Measurements from ENCODE around the gene UNC13B. TPM values are rescaled to one million over a fixed set of nuclear protein-coding genes. Genes with fewer than 3 reads are reported as not detected.

UNC13B gene
- total and polyA plus RNA-seq, 2 of the 8 experiments (the other 6 are each of a cell fraction or from before 2014, with no cell fraction given) = 23.1 to 51.7 TPM

DNA sequence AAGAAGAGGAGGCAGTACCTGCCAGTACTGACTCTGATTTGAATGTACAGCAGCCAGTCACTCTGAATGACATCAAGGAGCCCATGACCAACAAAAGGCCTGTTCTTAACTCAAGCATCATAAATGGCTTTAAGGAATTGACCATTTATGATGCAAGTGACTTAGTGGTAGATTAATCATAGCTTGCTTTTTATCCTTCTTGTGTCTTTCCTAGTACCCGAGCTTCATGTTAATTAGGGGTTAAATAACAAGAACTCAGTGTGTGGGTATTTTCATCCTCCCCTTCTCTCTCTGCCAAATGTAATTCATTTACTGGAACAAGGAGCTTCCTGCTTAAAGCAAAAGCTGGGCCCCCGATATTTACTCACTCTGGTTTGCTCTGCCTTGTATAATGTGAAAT, 146.5 kb downstream of the UNC13B start (continued):
- TF ChIP-seq, protein P1, sequence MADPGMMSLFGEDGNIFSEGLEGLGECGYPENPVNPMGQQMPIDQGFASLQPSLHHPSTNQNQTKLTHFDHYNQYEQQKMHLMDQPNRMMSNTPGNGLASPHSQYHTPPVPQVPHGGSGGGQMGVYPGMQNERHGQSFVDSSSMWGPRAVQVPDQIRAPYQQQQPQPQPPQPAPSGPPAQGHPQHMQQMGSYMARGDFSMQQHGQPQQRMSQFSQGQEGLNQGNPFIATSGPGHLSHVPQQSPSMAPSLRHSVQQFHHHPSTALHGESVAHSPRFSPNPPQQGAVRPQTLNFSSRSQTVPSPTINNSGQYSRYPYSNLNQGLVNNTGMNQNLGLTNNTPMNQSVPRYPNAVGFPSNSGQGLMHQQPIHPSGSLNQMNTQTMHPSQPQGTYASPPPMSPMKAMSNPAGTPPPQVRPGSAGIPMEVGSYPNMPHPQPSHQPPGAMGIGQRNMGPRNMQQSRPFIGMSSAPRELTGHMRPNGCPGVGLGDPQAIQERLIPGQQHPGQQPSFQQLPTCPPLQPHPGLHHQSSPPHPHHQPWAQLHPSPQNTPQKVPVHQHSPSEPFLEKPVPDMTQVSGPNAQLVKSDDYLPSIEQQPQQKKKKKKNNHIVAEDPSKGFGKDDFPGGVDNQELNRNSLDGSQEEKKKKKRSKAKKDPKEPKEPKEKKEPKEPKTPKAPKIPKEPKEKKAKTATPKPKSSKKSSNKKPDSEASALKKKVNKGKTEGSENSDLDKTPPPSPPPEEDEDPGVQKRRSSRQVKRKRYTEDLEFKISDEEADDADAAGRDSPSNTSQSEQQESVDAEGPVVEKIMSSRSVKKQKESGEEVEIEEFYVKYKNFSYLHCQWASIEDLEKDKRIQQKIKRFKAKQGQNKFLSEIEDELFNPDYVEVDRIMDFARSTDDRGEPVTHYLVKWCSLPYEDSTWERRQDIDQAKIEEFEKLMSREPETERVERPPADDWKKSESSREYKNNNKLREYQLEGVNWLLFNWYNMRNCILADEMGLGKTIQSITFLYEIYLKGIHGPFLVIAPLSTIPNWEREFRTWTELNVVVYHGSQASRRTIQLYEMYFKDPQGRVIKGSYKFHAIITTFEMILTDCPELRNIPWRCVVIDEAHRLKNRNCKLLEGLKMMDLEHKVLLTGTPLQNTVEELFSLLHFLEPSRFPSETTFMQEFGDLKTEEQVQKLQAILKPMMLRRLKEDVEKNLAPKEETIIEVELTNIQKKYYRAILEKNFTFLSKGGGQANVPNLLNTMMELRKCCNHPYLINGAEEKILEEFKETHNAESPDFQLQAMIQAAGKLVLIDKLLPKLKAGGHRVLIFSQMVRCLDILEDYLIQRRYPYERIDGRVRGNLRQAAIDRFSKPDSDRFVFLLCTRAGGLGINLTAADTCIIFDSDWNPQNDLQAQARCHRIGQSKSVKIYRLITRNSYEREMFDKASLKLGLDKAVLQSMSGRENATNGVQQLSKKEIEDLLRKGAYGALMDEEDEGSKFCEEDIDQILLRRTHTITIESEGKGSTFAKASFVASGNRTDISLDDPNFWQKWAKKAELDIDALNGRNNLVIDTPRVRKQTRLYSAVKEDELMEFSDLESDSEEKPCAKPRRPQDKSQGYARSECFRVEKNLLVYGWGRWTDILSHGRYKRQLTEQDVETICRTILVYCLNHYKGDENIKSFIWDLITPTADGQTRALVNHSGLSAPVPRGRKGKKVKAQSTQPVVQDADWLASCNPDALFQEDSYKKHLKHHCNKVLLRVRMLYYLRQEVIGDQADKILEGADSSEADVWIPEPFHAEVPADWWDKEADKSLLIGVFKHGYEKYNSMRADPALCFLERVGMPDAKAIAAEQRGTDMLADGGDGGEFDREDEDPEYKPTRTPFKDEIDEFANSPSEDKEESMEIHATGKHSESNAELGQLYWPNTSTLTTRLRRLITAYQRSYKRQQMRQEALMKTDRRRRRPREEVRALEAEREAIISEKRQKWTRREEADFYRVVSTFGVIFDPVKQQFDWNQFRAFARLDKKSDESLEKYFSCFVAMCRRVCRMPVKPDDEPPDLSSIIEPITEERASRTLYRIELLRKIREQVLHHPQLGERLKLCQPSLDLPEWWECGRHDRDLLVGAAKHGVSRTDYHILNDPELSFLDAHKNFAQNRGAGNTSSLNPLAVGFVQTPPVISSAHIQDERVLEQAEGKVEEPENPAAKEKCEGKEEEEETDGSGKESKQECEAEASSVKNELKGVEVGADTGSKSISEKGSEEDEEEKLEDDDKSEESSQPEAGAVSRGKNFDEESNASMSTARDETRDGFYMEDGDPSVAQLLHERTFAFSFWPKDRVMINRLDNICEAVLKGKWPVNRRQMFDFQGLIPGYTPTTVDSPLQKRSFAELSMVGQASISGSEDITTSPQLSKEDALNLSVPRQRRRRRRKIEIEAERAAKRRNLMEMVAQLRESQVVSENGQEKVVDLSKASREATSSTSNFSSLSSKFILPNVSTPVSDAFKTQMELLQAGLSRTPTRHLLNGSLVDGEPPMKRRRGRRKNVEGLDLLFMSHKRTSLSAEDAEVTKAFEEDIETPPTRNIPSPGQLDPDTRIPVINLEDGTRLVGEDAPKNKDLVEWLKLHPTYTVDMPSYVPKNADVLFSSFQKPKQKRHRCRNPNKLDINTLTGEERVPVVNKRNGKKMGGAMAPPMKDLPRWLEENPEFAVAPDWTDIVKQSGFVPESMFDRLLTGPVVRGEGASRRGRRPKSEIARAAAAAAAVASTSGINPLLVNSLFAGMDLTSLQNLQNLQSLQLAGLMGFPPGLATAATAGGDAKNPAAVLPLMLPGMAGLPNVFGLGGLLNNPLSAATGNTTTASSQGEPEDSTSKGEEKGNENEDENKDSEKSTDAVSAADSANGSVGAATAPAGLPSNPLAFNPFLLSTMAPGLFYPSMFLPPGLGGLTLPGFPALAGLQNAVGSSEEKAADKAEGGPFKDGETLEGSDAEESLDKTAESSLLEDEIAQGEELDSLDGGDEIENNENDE (IDR thresholded peaks at IDR 0.05; ENCODE audit: insufficient replicate concordance, low read length) = no peak
